ENCODE data around the gene PTPRD. TPM values are rescaled to one million over a fixed set of nuclear protein-coding genes. Genes with fewer than 3 reads are reported as not detected.
A peak's percentile ranks its signal among the peaks of the same experiment; 100 is the strongest.

Gene PTPRD
- polyA plus RNA-seq, 4 donors, result 91.3 to 115 (median 106) TPM

- DNase-seq (ENCODE audit: low read depth in 4 of 4, low spot score in 2 of 4), result no peak
These were observed 550.0 kb downstream of the PTPRD start for GRCh38 chr9:10062629-10063395.

- DNase-seq (ENCODE audit: low read depth in 4 of 4, low spot score in 2 of 4), result no peak
These were observed 553.8 kb downstream of the PTPRD start for GRCh38 chr9:10059044-10059443.

- no peak for DNase-seq (ENCODE audit: low read depth in 4 of 4, low spot score in 2 of 4)
These were observed 556.9 kb downstream of the PTPRD start for GRCh38 chr9:10055886-10056395.

GRCh38 chr9:10054456-10054855 is 558.3 kb downstream of the PTPRD start:
- no peak for DNase-seq (ENCODE audit: low read depth in 4 of 4, low spot score in 2 of 4)

GRCh38 chr9:10052916-10053315 is 559.9 kb downstream of the PTPRD start:
- DNase-seq (ENCODE audit: low read depth in 4 of 4, low spot score in 2 of 4), result no peak

GRCh38 chr9:10052181-10052580 is 560.6 kb downstream of the PTPRD start:
- no peak for DNase-seq (ENCODE audit: low read depth in 4 of 4, low spot score in 2 of 4)

- DNase-seq (ENCODE audit: low read depth in 4 of 4, low spot score in 2 of 4), result no peak
These were observed 562.8 kb downstream of the PTPRD start for GRCh38 chr9:10050016-10050415.

- DNase-seq (ENCODE audit: low read depth in 4 of 4, low spot score in 2 of 4), result no peak
These were observed 563.8 kb downstream of the PTPRD start for GRCh38 chr9:10048994-10049393.

- DNase-seq (ENCODE audit: low read depth in 4 of 4, low spot score in 2 of 4), result peak in 1 of 4 donors; percentile 2
These were observed 567.2 kb downstream of the PTPRD start for GRCh38 chr9:10045598-10045997.

- no peak for DNase-seq (ENCODE audit: low read depth in 4 of 4, low spot score in 2 of 4)
These were observed 571.0 kb downstream of the PTPRD start for GRCh38 chr9:10041726-10042229.

- DNase-seq (ENCODE audit: low read depth in 4 of 4, low spot score in 2 of 4), result no peak
These were observed 576.7 kb downstream of the PTPRD start for GRCh38 chr9:10036095-10036494.

GRCh38 chr9:10032166-10032565 is 580.6 kb downstream of the PTPRD start:
- DNase-seq (ENCODE audit: low read depth in 4 of 4, low spot score in 2 of 4), result no peak

GRCh38 chr9:10026443-10026984 is 586.3 kb downstream of the PTPRD start:
- DNase-seq (ENCODE audit: low read depth in 4 of 4, low spot score in 2 of 4), result no peak

- DNase-seq (ENCODE audit: low read depth in 4 of 4, low spot score in 2 of 4), result no peak
These were observed 597.0 kb downstream of the PTPRD start for GRCh38 chr9:10015755-10016154.

- DNase-seq (ENCODE audit: low read depth in 4 of 4, low spot score in 2 of 4), result no peak
These were observed 597.9 kb downstream of the PTPRD start for GRCh38 chr9:10014889-10015288.

GRCh38 chr9:10009401-10009800 is 603.4 kb downstream of the PTPRD start:
- DNase-seq (ENCODE audit: low read depth in 4 of 4, low spot score in 2 of 4), result no peak

GRCh38 chr9:10008101-10008799 is 604.6 kb downstream of the PTPRD start:
- DNase-seq (ENCODE audit: low read depth in 4 of 4, low spot score in 2 of 4), result no peak

GRCh38 chr9:10007356-10007755 is 605.4 kb downstream of the PTPRD start:
- no peak for DNase-seq (ENCODE audit: low read depth in 4 of 4, low spot score in 2 of 4)

GRCh38 chr9:10005206-10005605 is 607.6 kb downstream of the PTPRD start:
- no peak for DNase-seq (ENCODE audit: low read depth in 4 of 4, low spot score in 2 of 4)

- no peak for DNase-seq (ENCODE audit: low read depth in 4 of 4, low spot score in 2 of 4)
These were observed 609.8 kb downstream of the PTPRD start for GRCh38 chr9:10003047-10003446.

- DNase-seq (ENCODE audit: low read depth in 4 of 4, low spot score in 2 of 4), result no peak
These were observed 612.1 kb downstream of the PTPRD start for GRCh38 chr9:10000669-10001068.
